Stimulated activated CD8-positive, alpha-beta memory T cell treated with anti-CD3 and anti-CD28 coated beads, Interleukin-7, amount 100 ng/mL, for 1 hour (primary cell): ENCODE data around the gene NOP14.
"Not testable (repeated sequence)": the region's sequence is repeated elsewhere in the genome, so short reads cannot be mapped to it uniquely, and the experiment has no call there.

Source experiments
- DNase-seq, 2 donors: peaks; one replicate each; pipeline ENCODE4 v3.0.0-alpha.2; 2020; ENCODE audit warnings: low read depth in 2 of 2

Gene NOP14

GRCh38 chr4:2961811-2962441 lies 1.3 kb downstream of the NOP14 start:
- no peak for DNase-seq

GRCh38 chr4:2961421-2961810 lies 1.8 kb downstream of the NOP14 start:
- no peak for DNase-seq

- not testable (repeated sequence) for DNase-seq
These were observed 2.8 kb downstream of the NOP14 start for GRCh38 chr4:2960450-2960849.

- DNase-seq = no peak
These were observed 4.8 kb downstream of the NOP14 start for GRCh38 chr4:2958446-2958845.

GRCh38 chr4:2955186-2956044 lies 7.8 kb downstream of the NOP14 start:
- DNase-seq = not testable (repeated sequence)

GRCh38 chr4:2954358-2955185 lies 8.6 kb downstream of the NOP14 start:
- DNase-seq = no peak

- DNase-seq = no peak
These were observed 9.7 kb downstream of the NOP14 start for GRCh38 chr4:2953496-2953895.

- DNase-seq = no peak
These were observed 12.8 kb downstream of the NOP14 start for GRCh38 chr4:2950221-2950989.

GRCh38 chr4:2949782-2950125 lies 13.5 kb downstream of the NOP14 start:
- no peak for DNase-seq

- no peak for DNase-seq
These were observed 14.1 kb downstream of the NOP14 start for GRCh38 chr4:2948895-2949781.

- no peak for DNase-seq
These were observed 15.3 kb downstream of the NOP14 start for GRCh38 chr4:2947926-2948325.

GRCh38 chr4:2946812-2947600 lies 16.2 kb downstream of the NOP14 start:
- no peak for DNase-seq

GRCh38 chr4:2945619-2946604 lies 17.3 kb downstream of the NOP14 start:
- not testable (repeated sequence) for DNase-seq

GRCh38 chr4:2944586-2945526 lies 18.4 kb downstream of the NOP14 start:
- no peak for DNase-seq

GRCh38 chr4:2944091-2944482 lies 19.1 kb downstream of the NOP14 start:
- DNase-seq = no peak

- no peak for DNase-seq
These were observed 19.7 kb downstream of the NOP14 start for GRCh38 chr4:2943364-2944090.
